IgD-negative memory B cell (primary cell): ENCODE results near the gene EPHA3. TPM values are rescaled to one million over a fixed set of nuclear protein-coding genes. Genes with fewer than 3 reads are reported as not detected.

Source experiments
- H3K27ac Mint-ChIP-seq, 3 donors: one replicate each; pipeline ENCODE4 v1.8.0; 2020 to 2022; ENCODE audit warnings: mild to moderate bottlenecking in 3 of 3, mixed read lengths in 3 of 3, moderate library complexity in 1 of 3
- H3K27me3 Mint-ChIP-seq: one replicate; pipeline ENCODE4 v1.8.0; 2021; ENCODE audit warnings: mixed read lengths
- H3K36me3 Mint-ChIP-seq: one replicate; pipeline ENCODE4 v1.8.0; 2020; ENCODE audit warnings: mild to moderate bottlenecking, mixed read lengths
- H3K4me1 Mint-ChIP-seq, 3 donors: one replicate each; pipeline ENCODE4 v1.8.0; 2020 to 2022; ENCODE audit warnings: mixed read lengths in 3 of 3, mild to moderate bottlenecking in 1 of 3
- H3K4me3 Mint-ChIP-seq, 4 donors: one replicate each; pipeline ENCODE4 v1.8.0; 2020 to 2022; ENCODE audit warnings: mild to moderate bottlenecking in 4 of 4, mixed read lengths in 4 of 4, moderate library complexity in 3 of 4
- H3K9me3 Mint-ChIP-seq, 3 donors: one replicate each; pipeline ENCODE4 v1.8.0; 2020 to 2021; ENCODE audit warnings: mixed read lengths in 3 of 3, mild to moderate bottlenecking in 1 of 3
- polyA plus RNA-seq: library from polyadenylated mRNA; unstranded; fragments of 300-500 nt; fragmentation: Illumina TruSeq; gene quantifications from one replicate; pipeline ENCODE4 v1.2.3, GENCODE V29; 2021

EPHA3 gene
- polyA plus RNA-seq, 1 donor from 2014 or later = not detected

- Mint-ChIP-seq H3K27me3 (no peaks in the 10 kb centered on the region), H3K27ac (no peak overlapping the region), H3K36me3 (no peaks in the 10 kb centered on the region), H3K4me1 (no peaks in the 10 kb centered on the region), H3K4me3 (no peak overlapping the region), H3K9me3 (peaks cover 1 to 13% (median 9%) of the 10 kb centered on the region in 3 donors)
Observed at GRCh38 chr3:89367166-89367565, 259.7 kb downstream of the EPHA3 start.

DNA sequence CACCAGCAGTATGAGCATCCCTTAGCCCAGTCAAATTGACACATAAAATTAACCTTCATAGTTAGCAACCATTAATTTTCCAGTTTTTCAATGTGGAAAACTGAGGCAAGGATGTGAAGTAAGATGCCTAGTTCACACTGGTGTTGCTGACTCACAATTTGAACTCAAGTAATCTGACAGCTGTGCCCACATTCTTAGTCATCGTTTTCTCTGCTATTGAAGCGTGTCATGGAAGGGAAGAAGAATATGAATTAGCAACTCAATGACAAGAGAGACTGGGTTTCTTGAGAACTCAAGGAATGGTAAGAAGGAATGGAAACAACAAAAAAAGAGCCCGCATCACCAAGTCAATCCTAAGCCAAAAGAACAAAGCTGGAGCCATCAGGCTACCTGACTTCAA lies 261.4 kb downstream of the EPHA3 start:
- no peaks in the 10 kb centered on the region for H3K27me3 Mint-ChIP-seq
- no peaks in the 10 kb centered on the region for H3K4me1 Mint-ChIP-seq
- no peaks in the 10 kb centered on the region for H3K36me3 Mint-ChIP-seq
- no peak overlapping the region for H3K27ac Mint-ChIP-seq
- H3K9me3 Mint-ChIP-seq = peaks cover 0 to 13% (median 7%) of the 10 kb centered on the region in 3 donors
- no peak overlapping the region for H3K4me3 Mint-ChIP-seq

- no peaks in the 10 kb centered on the region for H3K27me3 Mint-ChIP-seq
- H3K4me3 Mint-ChIP-seq = no peak overlapping the region
- H3K9me3 Mint-ChIP-seq = peaks cover 0 to 10% (median 5%) of the 10 kb centered on the region in 3 donors
- H3K4me1 Mint-ChIP-seq = no peaks in the 10 kb centered on the region
- no peak overlapping the region for H3K27ac Mint-ChIP-seq
- no peaks in the 10 kb centered on the region for H3K36me3 Mint-ChIP-seq
Observed at GRCh38 chr3:89372456-89372855, 265.0 kb downstream of the EPHA3 start.

GRCh38 chr3:89373434-89373833 lies 266.0 kb downstream of the EPHA3 start:
- Mint-ChIP-seq H3K4me1 (no peaks in the 10 kb centered on the region), H3K4me3 (no peak overlapping the region), H3K36me3 (no peaks in the 10 kb centered on the region), H3K27me3 (no peaks in the 10 kb centered on the region), H3K9me3 (peaks cover 0 to 10% (median 5%) of the 10 kb centered on the region in 3 donors), H3K27ac (no peak overlapping the region)

GRCh38 chr3:89375451-89375850 lies 268.0 kb downstream of the EPHA3 start:
- Mint-ChIP-seq H3K27ac (no peak overlapping the region), H3K36me3 (no peaks in the 10 kb centered on the region), H3K4me1 (no peaks in the 10 kb centered on the region), H3K4me3 (no peak overlapping the region), H3K27me3 (no peaks in the 10 kb centered on the region), H3K9me3 (peaks cover 0 to 4% (median 2%) of the 10 kb centered on the region in 3 donors)

- Mint-ChIP-seq H3K36me3 (no peaks in the 10 kb centered on the region), H3K4me1 (no peaks in the 10 kb centered on the region), H3K4me3 (no peak overlapping the region), H3K9me3 (peaks cover 0 to 4% (median 2%) of the 10 kb centered on the region in 3 donors), H3K27me3 (no peaks in the 10 kb centered on the region), H3K27ac (no peak overlapping the region)
Observed at GRCh38 chr3:89380016-89380415, 272.6 kb downstream of the EPHA3 start.

GRCh38 chr3:89392991-89393390 lies 285.6 kb downstream of the EPHA3 start:
- H3K4me3 Mint-ChIP-seq = no peak overlapping the region
- H3K9me3 Mint-ChIP-seq = peaks cover 0 to 6% (median 0%) of the 10 kb centered on the region in 3 donors
- H3K4me1 Mint-ChIP-seq = peaks cover 0 to 2% (median 0%) of the 10 kb centered on the region in 3 donors
- H3K27me3 Mint-ChIP-seq = no peaks in the 10 kb centered on the region
- H3K36me3 Mint-ChIP-seq = no peaks in the 10 kb centered on the region
- no peak overlapping the region for H3K27ac Mint-ChIP-seq

- Mint-ChIP-seq H3K9me3 (peaks cover 0 to 1% (median 0%) of the 10 kb centered on the region in 3 donors), H3K27ac (no peak overlapping the region), H3K4me3 (no peak overlapping the region), H3K27me3 (no peaks in the 10 kb centered on the region), H3K4me1 (peaks cover 0 to 3% (median 0%) of the 10 kb centered on the region in 3 donors), H3K36me3 (no peaks in the 10 kb centered on the region)
Observed at GRCh38 chr3:89395456-89395855, 288.0 kb downstream of the EPHA3 start.

- no peak overlapping the region for H3K27ac Mint-ChIP-seq
- peaks cover 0 to 1% (median 0%) of the 10 kb centered on the region in 3 donors for H3K9me3 Mint-ChIP-seq
- H3K27me3 Mint-ChIP-seq = no peaks in the 10 kb centered on the region
- no peaks in the 10 kb centered on the region for H3K36me3 Mint-ChIP-seq
- no peak overlapping the region for H3K4me3 Mint-ChIP-seq
- H3K4me1 Mint-ChIP-seq = peaks cover 0 to 3% (median 0%) of the 10 kb centered on the region in 3 donors
Observed at GRCh38 chr3:89395996-89396395, 288.6 kb downstream of the EPHA3 start.

DNA sequence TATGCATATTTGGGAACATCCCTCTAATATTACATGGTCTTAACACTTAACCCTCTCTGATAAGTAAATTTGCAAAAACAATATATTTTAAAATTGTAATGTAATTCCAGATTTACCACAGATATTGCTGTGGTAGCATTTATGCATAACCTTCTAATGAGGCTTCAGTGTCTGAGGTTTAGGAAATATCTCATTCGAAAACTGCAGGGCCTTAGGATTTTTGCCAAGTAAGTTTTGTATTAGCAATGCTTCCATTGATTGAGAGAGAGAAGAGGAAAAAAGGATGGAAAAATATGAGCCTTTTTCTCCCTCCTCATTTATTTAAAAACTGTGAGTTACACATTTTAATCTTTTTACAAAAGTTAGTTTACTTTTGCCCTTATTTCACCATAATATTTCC lies 294.6 kb downstream of the EPHA3 start:
- peaks cover 0 to 1% (median 0%) of the 10 kb centered on the region in 3 donors for H3K4me1 Mint-ChIP-seq
- no peaks in the 10 kb centered on the region for H3K27me3 Mint-ChIP-seq
- H3K36me3 Mint-ChIP-seq = no peaks in the 10 kb centered on the region
- H3K9me3 Mint-ChIP-seq = no peaks in the 10 kb centered on the region
- no peak overlapping the region for H3K27ac Mint-ChIP-seq
- no peak overlapping the region for H3K4me3 Mint-ChIP-seq

DNA sequence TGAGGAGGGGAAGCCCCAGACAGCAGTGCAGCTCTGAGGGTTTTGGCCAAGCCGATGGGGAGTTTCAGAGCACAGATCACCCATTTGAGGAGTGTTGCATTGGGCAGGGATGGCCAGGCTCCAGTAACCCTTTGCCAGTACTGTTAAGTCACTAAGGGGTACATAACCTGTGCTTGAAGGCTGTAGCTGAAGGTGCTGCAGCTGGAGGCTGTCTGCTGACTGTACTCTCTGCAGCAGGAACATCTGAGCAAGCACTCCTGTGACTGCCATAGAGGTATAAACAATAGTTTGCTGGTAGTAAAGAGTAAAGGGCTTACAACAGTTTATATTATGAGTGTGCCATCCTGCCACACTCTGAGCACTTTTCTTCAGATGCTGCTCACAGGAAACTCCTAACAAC lies 297.8 kb downstream of the EPHA3 start:
- Mint-ChIP-seq H3K4me1 (no peaks in the 10 kb centered on the region), H3K27ac (no peak overlapping the region), H3K9me3 (peaks cover 0 to 2% (median 2%) of the 10 kb centered on the region in 3 donors), H3K4me3 (no peak overlapping the region), H3K27me3 (no peaks in the 10 kb centered on the region), H3K36me3 (no peaks in the 10 kb centered on the region)

DNA sequence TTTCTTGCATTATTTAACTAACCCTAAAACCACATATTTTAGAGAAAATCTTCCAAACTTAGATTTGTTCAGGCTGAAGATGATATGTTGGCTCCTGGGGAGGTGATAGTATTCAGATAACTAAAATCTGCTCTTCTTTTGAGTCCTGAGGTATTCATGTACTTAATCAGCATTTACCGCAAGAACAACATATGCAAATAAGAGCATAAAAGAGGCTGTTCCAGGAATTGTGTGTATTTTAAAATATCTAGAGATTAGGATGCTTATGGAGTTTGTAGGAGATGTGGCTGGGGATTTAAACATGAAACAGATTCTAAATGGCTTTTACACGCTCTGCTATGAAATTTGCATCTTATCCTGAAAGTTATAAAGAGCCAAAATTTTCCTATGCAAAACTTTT lies 298.2 kb downstream of the EPHA3 start:
- Mint-ChIP-seq H3K27ac (no peak overlapping the region), H3K4me1 (no peaks in the 10 kb centered on the region), H3K27me3 (no peaks in the 10 kb centered on the region)

GRCh38 chr3:89411201-89411600 lies 303.8 kb downstream of the EPHA3 start:
- no peaks in the 10 kb centered on the region for H3K4me1 Mint-ChIP-seq

More for the DNA sequence above, 298.2 kb downstream of the EPHA3 start:
- peaks cover 0 to 2% (median 2%) of the 10 kb centered on the region in 3 donors for H3K9me3 Mint-ChIP-seq
- H3K36me3 Mint-ChIP-seq = no peaks in the 10 kb centered on the region
- no peak overlapping the region for H3K4me3 Mint-ChIP-seq

DNA sequence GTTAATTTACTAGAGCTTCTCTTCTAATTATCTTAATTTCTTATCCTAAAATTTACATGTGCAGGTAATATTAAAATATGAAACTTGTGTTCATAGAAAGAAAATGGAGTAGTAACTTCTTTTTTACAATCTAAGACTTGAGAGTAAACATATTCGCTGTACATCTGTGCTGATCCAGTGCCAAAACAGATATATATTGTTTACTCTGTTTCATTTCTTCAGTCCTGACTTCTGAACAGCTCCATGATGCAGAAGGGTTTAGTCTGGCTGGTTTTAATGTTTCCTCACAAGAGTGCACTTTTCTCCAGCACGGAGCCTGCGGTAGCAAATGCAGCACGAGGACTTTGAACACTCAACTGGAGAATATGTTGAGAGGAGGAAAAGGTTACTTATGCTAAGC lies 306.8 kb downstream of the EPHA3 start:
- Mint-ChIP-seq H3K4me1 (no peaks in the 10 kb centered on the region), H3K4me3 (no peak overlapping the region), H3K9me3 (no peaks in the 10 kb centered on the region), H3K27me3 (no peaks in the 10 kb centered on the region), H3K36me3 (no peaks in the 10 kb centered on the region), H3K27ac (no peak overlapping the region)

More at GRCh38 chr3:89411201-89411600, 303.8 kb downstream of the EPHA3 start:
- Mint-ChIP-seq H3K9me3 (peaks cover 0 to 2% (median 2%) of the 10 kb centered on the region in 3 donors), H3K27me3 (no peaks in the 10 kb centered on the region), H3K4me3 (no peak overlapping the region), H3K27ac (no peak overlapping the region), H3K36me3 (no peaks in the 10 kb centered on the region)

- Mint-ChIP-seq H3K4me1 (no peaks in the 10 kb centered on the region), H3K27ac (no peak overlapping the region), H3K27me3 (no peaks in the 10 kb centered on the region), H3K9me3 (no peaks in the 10 kb centered on the region), H3K4me3 (no peak overlapping the region), H3K36me3 (no peaks in the 10 kb centered on the region)
Observed at GRCh38 chr3:89419647-89420241, 312.3 kb downstream of the EPHA3 start.

DNA sequence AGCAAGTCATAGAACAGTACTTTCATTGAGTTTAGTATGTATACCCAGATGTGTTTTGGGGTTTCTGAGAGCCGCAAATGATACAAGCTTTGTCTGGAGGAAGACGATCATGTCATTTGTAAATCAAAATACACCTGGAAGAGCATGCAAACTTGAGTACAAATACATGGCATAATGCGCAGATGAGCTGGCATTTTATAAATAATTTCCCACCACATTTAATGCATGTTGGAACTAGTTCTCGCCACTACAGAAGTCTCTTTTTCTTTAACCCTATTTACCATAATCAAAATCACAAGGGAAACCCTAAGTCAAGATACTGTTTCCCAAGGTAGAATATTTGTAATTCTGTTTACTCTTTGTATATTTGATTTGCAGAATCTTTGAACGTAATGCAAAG lies 318.6 kb downstream of the EPHA3 start:
- no peaks in the 10 kb centered on the region for H3K27me3 Mint-ChIP-seq

More for the DNA sequence above, 318.6 kb downstream of the EPHA3 start:
- no peak overlapping the region for H3K4me3 Mint-ChIP-seq
- no peaks in the 10 kb centered on the region for H3K9me3 Mint-ChIP-seq
- H3K4me1 Mint-ChIP-seq = no peaks in the 10 kb centered on the region
- H3K36me3 Mint-ChIP-seq = no peaks in the 10 kb centered on the region
- H3K27ac Mint-ChIP-seq = no peak overlapping the region
